ENCODE data around the gene SPC25. TPM values are rescaled to one million over a fixed set of nuclear protein-coding genes. Genes with fewer than 3 reads are reported as not detected.
"Not testable (repeated sequence)": the region's sequence is repeated elsewhere in the genome, so short reads cannot be mapped to it uniquely, and the experiment has no call there.

The SPC25 gene
- polyA plus RNA-seq, 3 donors from 2014 or later, result 0.39 to 1.7 TPM; not detected in 1

- Mint-ChIP-seq H3K4me1 (peaks cover 11 to 18% of the 10 kb centered on the region in 2 donors), H3K27ac (no peak overlapping the region), H3K4me3 (no peak overlapping the region), H3K9me3 (no peaks in the 10 kb centered on the region), H3K27me3 (ENCODE audit: low read depth in 3 of 3) (peaks cover 8 to 16% (median 12%) of the 10 kb centered on the region in 3 donors), H3K36me3 (peaks cover 0 to 4% (median 0%) of the 10 kb centered on the region in 3 donors)
- no peak for DNase-seq
These were observed 3.9 kb upstream of the SPC25 start for GRCh38 chr2:168894101-168894500.

- Mint-ChIP-seq H3K27me3 (ENCODE audit: low read depth in 3 of 3) (peaks cover 6 to 16% (median 12%) of the 10 kb centered on the region in 3 donors), H3K4me3 (no peak overlapping the region), H3K4me1 (peaks cover 11 to 18% of the 10 kb centered on the region in 2 donors), H3K27ac (no peak overlapping the region), H3K36me3 (peaks cover 0 to 4% (median 0%) of the 10 kb centered on the region in 3 donors), H3K9me3 (no peaks in the 10 kb centered on the region)
- no peak for DNase-seq
These were observed 2.1 kb upstream of the SPC25 start for GRCh38 chr2:168892327-168892726.

- Mint-ChIP-seq H3K27me3 (ENCODE audit: low read depth in 3 of 3) (peaks cover 6 to 14% (median 8%) of the 10 kb centered on the region in 3 donors), H3K9me3 (no peaks in the 10 kb centered on the region), H3K4me3 (peak overlapping the region; percentile 92 to 97 (median 95)), H3K36me3 (peaks cover 0 to 4% (median 0%) of the 10 kb centered on the region in 3 donors), H3K4me1 (peaks cover 11 to 18% of the 10 kb centered on the region in 2 donors), H3K27ac (no peak overlapping the region)
- DNase-seq, result no peak
These were observed 610 bp downstream of the SPC25 start for GRCh38 chr2:168889635-168890005.

- DNase-seq, result no peak
- H3K36me3 Mint-ChIP-seq, result no peaks in the 10 kb centered on the region
- peaks cover under 1% of the 10 kb centered on the region in 3 donors for H3K27me3 Mint-ChIP-seq (ENCODE audit: low read depth in 3 of 3)
- H3K9me3 Mint-ChIP-seq, result no peaks in the 10 kb centered on the region
- H3K4me1 Mint-ChIP-seq, result peaks cover 3 to 9% of the 10 kb centered on the region in 2 donors
- no peak overlapping the region for H3K27ac Mint-ChIP-seq
- no peak overlapping the region for H3K4me3 Mint-ChIP-seq
These were observed 5.3 kb downstream of the SPC25 start for GRCh38 chr2:168884975-168885374.

GRCh38 chr2:168882163-168882562 lies 8.1 kb downstream of the SPC25 start:
- H3K36me3 Mint-ChIP-seq; H3K9me3 Mint-ChIP-seq; H3K27me3 Mint-ChIP-seq (ENCODE audit: low read depth in 3 of 3); H3K27ac Mint-ChIP-seq; H3K4me3 Mint-ChIP-seq; DNase-seq; H3K4me1 Mint-ChIP-seq: not testable (repeated sequence)

- Mint-ChIP-seq H3K9me3 (no peaks in the 10 kb centered on the region), H3K4me1 (peaks cover 0 to 13% of the 10 kb centered on the region in 2 donors), H3K36me3 (no peaks in the 10 kb centered on the region), H3K27me3 (ENCODE audit: low read depth in 3 of 3) (peaks cover 0 to under 1% (median 0%) of the 10 kb centered on the region in 3 donors), H3K27ac (no peak overlapping the region), H3K4me3 (no peak overlapping the region)
- DNase-seq, result no peak
These were observed 15.7 kb downstream of the SPC25 start for GRCh38 chr2:168874368-168875054.

- not testable (repeated sequence) for H3K9me3 Mint-ChIP-seq; H3K36me3 Mint-ChIP-seq; H3K4me1 Mint-ChIP-seq; H3K4me3 Mint-ChIP-seq; H3K27me3 Mint-ChIP-seq (ENCODE audit: low read depth in 3 of 3); DNase-seq; H3K27ac Mint-ChIP-seq
These were observed 19.4 kb downstream of the SPC25 start for GRCh38 chr2:168870824-168871223.

GRCh38 chr2:168870369-168870768 lies 19.9 kb downstream of the SPC25 start:
- H3K4me1 Mint-ChIP-seq; H3K4me3 Mint-ChIP-seq; H3K9me3 Mint-ChIP-seq; DNase-seq; H3K27ac Mint-ChIP-seq; H3K27me3 Mint-ChIP-seq (ENCODE audit: low read depth in 3 of 3): not testable (repeated sequence)
- H3K36me3 Mint-ChIP-seq, result peaks cover 0 to 11% (median 4%) of the 10 kb centered on the region in 3 donors

- not testable (repeated sequence) for H3K4me1 Mint-ChIP-seq; H3K27me3 Mint-ChIP-seq (ENCODE audit: low read depth in 3 of 3); H3K27ac Mint-ChIP-seq; H3K9me3 Mint-ChIP-seq; H3K4me3 Mint-ChIP-seq; DNase-seq
- peaks cover 5 to 29% (median 10%) of the 10 kb centered on the region in 3 donors for H3K36me3 Mint-ChIP-seq
These were observed 23.1 kb downstream of the SPC25 start for GRCh38 chr2:168867164-168867563.

- no peak overlapping the region for H3K27ac Mint-ChIP-seq
- DNase-seq, result no peak
These were observed 32.1 kb downstream of the SPC25 start for GRCh38 chr2:168858146-168858545.

GRCh38 chr2:168855601-168856000 lies 34.6 kb downstream of the SPC25 start:
- H3K9me3 Mint-ChIP-seq, result no peaks in the 10 kb centered on the region
- DNase-seq, result no peak
- no peaks in the 10 kb centered on the region for H3K4me1 Mint-ChIP-seq
- no peak overlapping the region for H3K4me3 Mint-ChIP-seq
- peaks cover 0 to 10% (median 4%) of the 10 kb centered on the region in 3 donors for H3K36me3 Mint-ChIP-seq
- H3K27me3 Mint-ChIP-seq (ENCODE audit: low read depth in 3 of 3), result no peaks in the 10 kb centered on the region
- no peak overlapping the region for H3K27ac Mint-ChIP-seq

More at GRCh38 chr2:168858146-168858545, 32.1 kb downstream of the SPC25 start:
- no peak overlapping the region for H3K4me3 Mint-ChIP-seq
- no peaks in the 10 kb centered on the region for H3K27me3 Mint-ChIP-seq (ENCODE audit: low read depth in 3 of 3)
- peaks cover 0 to 12% (median 4%) of the 10 kb centered on the region in 3 donors for H3K36me3 Mint-ChIP-seq
- no peaks in the 10 kb centered on the region for H3K9me3 Mint-ChIP-seq
- H3K4me1 Mint-ChIP-seq, result no peaks in the 10 kb centered on the region

GRCh38 chr2:168854651-168855050 lies 35.6 kb downstream of the SPC25 start:
- peaks cover 0 to 10% (median 4%) of the 10 kb centered on the region in 3 donors for H3K36me3 Mint-ChIP-seq
- no peaks in the 10 kb centered on the region for H3K9me3 Mint-ChIP-seq
- H3K4me3 Mint-ChIP-seq, result no peak overlapping the region
- no peak for DNase-seq
- peaks cover 4 to 6% of the 10 kb centered on the region in 2 donors for H3K4me1 Mint-ChIP-seq
- peaks cover 0 to under 1% (median 0%) of the 10 kb centered on the region in 3 donors for H3K27me3 Mint-ChIP-seq (ENCODE audit: low read depth in 3 of 3)
- H3K27ac Mint-ChIP-seq, result no peak overlapping the region

- H3K9me3 Mint-ChIP-seq, result no peaks in the 10 kb centered on the region
- DNase-seq, result no peak
- no peak overlapping the region for H3K4me3 Mint-ChIP-seq
- peaks cover 0 to 10% (median 4%) of the 10 kb centered on the region in 3 donors for H3K36me3 Mint-ChIP-seq
- peaks cover 7 to 9% of the 10 kb centered on the region in 2 donors for H3K4me1 Mint-ChIP-seq
- peaks cover 0 to 1% (median 0%) of the 10 kb centered on the region in 3 donors for H3K27me3 Mint-ChIP-seq (ENCODE audit: low read depth in 3 of 3)
- no peak overlapping the region for H3K27ac Mint-ChIP-seq
These were observed 36.8 kb downstream of the SPC25 start for GRCh38 chr2:168853471-168853870.

- H3K4me3 Mint-ChIP-seq, result no peak overlapping the region
- no peak overlapping the region for H3K27ac Mint-ChIP-seq
- peaks cover 0 to 1% (median 0%) of the 10 kb centered on the region in 3 donors for H3K27me3 Mint-ChIP-seq (ENCODE audit: low read depth in 3 of 3)
- peaks cover 7 to 9% of the 10 kb centered on the region in 2 donors for H3K4me1 Mint-ChIP-seq
- H3K36me3 Mint-ChIP-seq, result peaks cover 0 to 10% (median 4%) of the 10 kb centered on the region in 3 donors
- no peak for DNase-seq
- no peaks in the 10 kb centered on the region for H3K9me3 Mint-ChIP-seq
These were observed 37.7 kb downstream of the SPC25 start for GRCh38 chr2:168852481-168852880.

Data from immature natural killer cell (primary cell).